Stimulated activated CD4-positive, alpha-beta T cell treated with anti-CD3 and anti-CD28 coated beads, TNF-alpha, amount 100 ng/mL, for 24 hours (primary cell): ENCODE results near the gene NFIX.

Experiments
- DNase-seq, 3 experiments: peaks; one replicate each; pipeline ENCODE4 v3.0.0-alpha.2; 2020; ENCODE audit warnings: low read depth in 3 of 3

The NFIX gene

GRCh38 chr19:13020002-13020414 is 24.7 kb downstream of the NFIX start:
- DNase-seq, result no peak

DNA sequence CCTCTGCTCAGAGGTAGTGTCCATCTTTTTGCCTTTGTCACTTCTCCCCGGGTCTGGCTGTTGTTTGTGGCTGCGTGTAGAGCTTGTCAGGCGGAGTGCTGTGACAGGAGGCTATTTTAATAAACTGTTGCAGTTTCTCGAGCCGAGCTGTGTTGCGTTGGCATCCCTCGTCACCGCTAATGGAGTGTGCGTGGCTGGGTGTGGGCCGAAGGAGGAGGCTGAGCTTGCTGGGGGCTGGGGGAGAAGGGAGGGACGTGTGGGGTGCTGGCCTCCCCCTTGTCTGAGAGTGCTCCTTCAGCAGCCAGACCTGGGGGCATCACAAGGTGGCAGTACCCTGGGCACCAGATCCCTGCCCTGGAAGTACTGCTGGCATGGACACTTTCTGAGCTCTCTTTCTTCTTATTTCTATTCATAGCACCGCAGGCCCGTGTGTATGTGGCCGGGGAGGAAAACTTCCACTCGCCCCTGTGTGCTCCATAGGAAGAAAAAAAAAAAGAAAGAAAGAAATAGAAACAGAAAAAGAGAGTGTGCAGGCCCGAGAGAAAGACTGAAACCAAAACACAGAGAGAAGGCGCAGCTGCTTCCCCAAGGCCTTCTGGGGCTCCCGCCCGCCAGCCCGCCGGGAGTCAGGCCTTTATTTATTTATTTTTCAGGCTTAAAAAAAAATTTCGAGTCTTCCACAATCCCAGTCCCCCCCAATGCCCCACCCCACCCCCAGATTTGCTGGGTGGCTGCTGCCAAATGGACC is 27.0 kb downstream of the NFIX start:
- no peak for DNase-seq

DNA sequence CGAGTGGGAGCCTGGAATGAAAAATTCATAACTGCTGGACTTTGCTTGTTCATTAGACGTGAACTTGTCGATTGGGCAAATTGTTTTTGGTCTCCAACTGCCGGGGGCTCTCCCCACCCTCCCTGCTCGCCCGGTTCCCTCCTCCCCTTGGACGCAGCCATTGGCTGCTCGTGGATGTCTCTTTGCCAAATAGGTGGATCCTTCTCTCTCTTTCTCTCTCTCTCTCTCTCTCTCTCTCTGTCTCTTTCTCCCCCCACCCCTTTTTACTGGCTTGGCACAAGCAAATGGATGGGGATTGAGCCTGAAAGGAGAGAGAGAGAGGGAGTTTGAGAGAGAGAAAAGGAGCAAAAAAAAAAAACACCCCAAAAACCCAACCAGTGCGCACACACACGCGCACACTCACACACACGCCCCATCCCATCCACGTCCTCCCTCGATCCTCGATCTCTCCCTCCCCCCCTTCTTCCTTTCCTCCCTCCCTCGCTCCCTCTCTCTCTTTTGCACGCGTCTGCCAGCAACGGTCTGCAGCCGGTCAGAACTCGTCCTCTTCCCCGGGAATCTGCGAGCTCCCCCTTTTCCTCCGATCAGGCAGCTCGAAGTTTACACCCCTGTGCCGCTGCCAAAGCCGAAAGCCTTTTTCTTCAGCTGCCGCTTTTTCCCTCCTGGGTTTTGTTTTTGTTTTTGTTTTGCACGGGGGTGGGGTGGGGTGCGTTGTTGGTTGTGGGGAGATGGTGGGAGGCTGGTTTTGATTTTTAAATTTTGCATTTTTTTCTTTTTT is 27.8 kb downstream of the NFIX start:
- DNase-seq, result no peak

GRCh38 chr19:13023656-13024055 is 28.4 kb downstream of the NFIX start:
- no peak for DNase-seq

GRCh38 chr19:13024126-13024950 is 29.1 kb downstream of the NFIX start:
- no peak for DNase-seq

- no peak for DNase-seq
These were observed 29.8 kb downstream of the NFIX start for GRCh38 chr19:13024951-13025697.

GRCh38 chr19:13025819-13026456 is 30.7 kb downstream of the NFIX start:
- DNase-seq, result no peak

- no peak for DNase-seq
These were observed 31.4 kb downstream of the NFIX start for GRCh38 chr19:13026462-13027370.

DNA sequence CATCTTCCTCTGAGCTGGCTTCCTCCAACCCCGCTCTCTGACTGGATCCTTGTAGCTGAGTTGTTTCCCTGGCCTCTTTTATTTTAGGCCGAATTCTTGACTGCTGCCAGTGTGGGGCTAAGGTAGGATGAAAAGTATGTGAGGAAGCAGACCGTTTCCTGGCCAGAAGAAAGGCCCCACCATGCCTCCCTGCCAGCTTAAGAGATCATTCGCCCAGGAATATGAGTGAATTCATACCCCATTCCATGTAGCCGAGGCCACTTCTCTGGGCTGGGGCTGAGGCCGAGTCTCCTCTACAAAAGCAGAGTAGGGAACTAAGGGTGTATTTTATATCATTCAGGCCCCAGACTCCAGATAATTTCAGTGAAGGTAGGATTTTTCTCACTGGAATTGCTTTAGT is 32.3 kb downstream of the NFIX start:
- DNase-seq, result no peak

DNA sequence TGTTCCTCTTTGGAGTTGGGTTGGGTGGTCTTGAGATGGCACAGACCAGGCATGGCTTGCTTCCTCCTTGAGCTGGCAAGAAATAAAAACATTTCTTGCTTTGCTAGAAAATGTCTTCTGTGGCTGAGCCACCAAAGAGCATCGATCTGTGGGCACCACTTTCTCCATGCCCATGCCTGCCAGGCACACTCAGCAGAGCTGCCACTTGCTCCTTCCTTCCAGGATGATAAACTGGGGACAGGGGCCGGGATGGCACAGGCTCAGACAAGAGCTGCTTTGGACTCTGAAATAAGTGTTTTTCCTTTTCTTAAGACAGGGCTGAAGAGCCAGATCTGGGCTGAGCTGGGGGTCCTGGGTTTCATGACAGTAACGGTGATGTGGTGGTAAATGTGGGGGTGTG is 32.8 kb downstream of the NFIX start:
- DNase-seq, result no peak

- no peak for DNase-seq
These were observed 34.1 kb downstream of the NFIX start for GRCh38 chr19:13029301-13029880.

DNA sequence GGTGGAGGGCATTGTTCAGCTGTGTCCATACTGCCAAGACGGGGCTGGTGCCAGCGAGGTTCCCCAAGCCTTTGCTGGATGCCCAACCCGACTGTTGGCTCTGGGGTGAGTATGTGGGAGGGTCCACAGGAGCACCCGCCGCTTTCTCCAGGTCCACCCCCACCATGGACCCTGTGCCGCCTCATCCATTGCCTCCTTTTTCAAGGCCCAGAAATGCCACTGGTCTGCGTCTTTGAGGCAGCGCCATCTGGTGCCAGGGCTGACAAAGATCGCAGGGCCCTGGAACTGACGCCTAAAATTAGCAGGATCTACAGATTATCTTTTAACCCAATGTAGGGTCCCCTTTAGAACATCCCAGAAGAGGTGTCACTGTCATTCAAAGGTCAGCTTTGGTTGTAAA is 34.6 kb downstream of the NFIX start:
- DNase-seq, result no peak

- DNase-seq, result no peak
These were observed 36.8 kb downstream of the NFIX start for GRCh38 chr19:13031917-13032623.

DNA sequence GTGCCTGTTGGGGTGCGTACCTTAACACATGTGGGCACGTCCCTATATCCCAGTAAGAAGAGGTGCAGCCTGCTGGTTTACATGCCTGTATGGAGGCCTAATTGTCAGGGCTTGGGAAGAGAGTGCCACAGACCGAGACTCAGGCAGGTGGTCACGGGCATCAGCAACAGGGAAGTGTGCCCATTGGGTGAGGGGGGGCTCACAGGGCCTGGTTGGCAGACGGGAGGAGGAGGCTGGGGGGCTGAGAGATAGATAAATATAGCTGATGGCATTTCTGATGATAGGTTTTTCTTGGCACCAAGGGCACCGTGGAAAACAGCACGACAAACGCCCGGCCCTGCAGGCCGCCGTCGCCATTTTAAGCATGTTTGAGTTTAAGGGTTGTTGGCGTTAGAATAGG is 37.6 kb downstream of the NFIX start:
- no peak for DNase-seq

- no peak for DNase-seq
These were observed 38.0 kb downstream of the NFIX start for GRCh38 chr19:13033244-13033643.

GRCh38 chr19:13033819-13034611 is 38.7 kb downstream of the NFIX start:
- DNase-seq, result peak in 1 of 3 experiments; percentile 46

DNA sequence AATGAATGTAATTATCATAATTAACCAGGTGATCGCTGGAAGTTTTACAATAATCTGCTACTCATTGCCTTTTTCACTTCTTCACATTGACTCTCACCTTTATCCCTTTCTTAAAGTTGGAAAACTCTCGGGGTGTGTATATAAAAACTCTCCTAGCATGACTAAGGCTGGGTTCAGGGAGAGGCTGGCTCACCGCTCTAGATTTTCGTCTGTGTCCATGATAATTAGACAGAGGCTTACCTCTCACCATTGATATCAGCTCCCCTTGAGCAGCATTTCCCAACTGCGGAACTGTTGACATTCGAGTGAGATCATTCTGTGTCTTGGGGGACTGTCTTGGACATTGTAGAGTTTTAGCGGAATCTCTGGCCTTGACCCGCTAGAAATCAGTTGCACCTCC is 39.4 kb downstream of the NFIX start:
- no peak for DNase-seq

GRCh38 chr19:13035820-13036365 is 40.6 kb downstream of the NFIX start:
- no peak for DNase-seq
